ENCODE data around the gene GFPT2.

GFPT2 gene

DNA sequence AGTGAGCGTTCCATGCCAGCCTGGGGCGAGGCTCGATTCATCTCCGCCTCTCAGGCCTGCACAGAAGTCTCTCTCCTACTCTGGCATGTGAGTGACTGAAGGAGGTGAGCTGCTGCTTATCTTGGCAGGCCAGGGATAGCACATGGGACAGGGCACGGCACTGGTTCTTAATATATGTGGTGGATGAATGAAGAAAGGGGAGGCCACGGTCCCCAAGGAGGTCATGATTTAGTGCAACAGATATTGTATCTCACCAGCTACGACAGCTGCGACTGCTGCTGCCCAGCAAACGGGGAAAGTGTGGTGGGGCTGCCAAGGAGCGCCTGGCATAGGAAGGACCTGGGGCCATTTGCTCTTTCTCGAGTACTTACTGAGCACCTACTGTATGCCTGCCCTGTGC is 41.9 kb downstream of the GFPT2 start:
- Histone ChIP-seq H4K91ac (ENCODE audit: low read length) (no peak overlapping the region), H3K9ac (ENCODE audit: low read length) (no peak overlapping the region), H2AK5ac (ENCODE audit: low read length, severe bottlenecking) (no peak overlapping the region), H3K23ac (ENCODE audit: low read length in 2 of 2) (no peak overlapping the region), H3K36me3 (ENCODE audit: control insufficient read depth in 1 of 2, insufficient read depth in 2 of 2, low read depth in 1 of 2, low read length in 2 of 2) (peaks cover 50 to 77% of the 10 kb centered on the region in 2 experiments), H3K18ac (ENCODE audit: low read depth in 1 of 2, low read length in 2 of 2) (no peak overlapping the region), H2BK15ac (ENCODE audit: low read depth, poor library complexity, severe bottlenecking) (no peak overlapping the region), H2BK120ac (ENCODE audit: low read depth, low read length) (no peak overlapping the region), H2AFZ (ENCODE audit: low read depth, low read length) (no peak overlapping the region), H3K14ac (ENCODE audit: low read length in 2 of 2) (no peak overlapping the region), H3K4ac (ENCODE audit: low read depth in 1 of 2, low read length in 2 of 2) (no peak overlapping the region), H2BK5ac (ENCODE audit: low read depth, low read length, poor library complexity, severe bottlenecking) (no peak overlapping the region), H3K27ac (ENCODE audit: low read length, poor library complexity, severe bottlenecking) (no peak overlapping the region), H3K27me3 (ENCODE audit: control insufficient read depth in 1 of 2, insufficient read depth in 1 of 2, low read length in 2 of 2) (no peaks in the 10 kb centered on the region), H3K4me3 (ENCODE audit: insufficient read depth in 1 of 2, low read depth in 1 of 2, low read length in 2 of 2) (no peak overlapping the region), H2BK12ac (ENCODE audit: low read length in 2 of 2) (no peak overlapping the region), H3K4me2 (ENCODE audit: low read length, poor library complexity, severe bottlenecking) (no peak overlapping the region), H3K79me1 (replicated peaks; ENCODE audit: low read length, poor library complexity, severe bottlenecking) (peaks cover 1% of the 10 kb centered on the region), H3K9me3 (ENCODE audit: control insufficient read depth, low read length) (no peaks in the 10 kb centered on the region), H3K4me1 (ENCODE audit: control insufficient read depth, insufficient read depth, low read depth, low read length) (no peaks in the 10 kb centered on the region), H4K8ac (ENCODE audit: low read length) (no peak overlapping the region)
- no peak for DNase-seq
- 99% methylated on average over 11 of the region's 11 CpGs for WGBS

- Histone ChIP-seq H3K27me3 (ENCODE audit: control insufficient read depth in 1 of 2, insufficient read depth in 1 of 2, low read length in 2 of 2) (no peaks in the 10 kb centered on the region), H4K91ac (ENCODE audit: low read length) (no peak overlapping the region), H2BK15ac (ENCODE audit: low read depth, poor library complexity, severe bottlenecking) (no peak overlapping the region), H3K14ac (ENCODE audit: low read length in 2 of 2) (no peak overlapping the region), H3K4me3 (ENCODE audit: insufficient read depth in 1 of 2, low read depth in 1 of 2, low read length in 2 of 2) (no peak overlapping the region), H3K4me2 (ENCODE audit: low read length, poor library complexity, severe bottlenecking) (no peak overlapping the region), H3K9ac (ENCODE audit: low read length) (no peak overlapping the region), H2AFZ (ENCODE audit: low read depth, low read length) (no peak overlapping the region), H2BK120ac (ENCODE audit: low read depth, low read length) (no peak overlapping the region), H3K4me1 (ENCODE audit: control insufficient read depth, insufficient read depth, low read depth, low read length) (peaks cover 5% of the 10 kb centered on the region), H3K36me3 (ENCODE audit: control insufficient read depth in 1 of 2, insufficient read depth in 2 of 2, low read depth in 1 of 2, low read length in 2 of 2) (peaks cover 56 to 83% of the 10 kb centered on the region in 2 experiments), H4K8ac (ENCODE audit: low read length) (no peak overlapping the region), H2AK5ac (ENCODE audit: low read length, severe bottlenecking) (no peak overlapping the region), H3K23ac (ENCODE audit: low read length in 2 of 2) (no peak overlapping the region), H3K18ac (ENCODE audit: low read depth in 1 of 2, low read length in 2 of 2) (no peak overlapping the region), H3K27ac (ENCODE audit: low read length, poor library complexity, severe bottlenecking) (no peak overlapping the region), H3K4ac (ENCODE audit: low read depth in 1 of 2, low read length in 2 of 2) (no peak overlapping the region), H2BK12ac (ENCODE audit: low read length in 2 of 2) (no peak overlapping the region), H2BK5ac (ENCODE audit: low read depth, low read length, poor library complexity, severe bottlenecking) (no peak overlapping the region), H3K79me1 (replicated peaks; ENCODE audit: low read length, poor library complexity, severe bottlenecking) (no peaks in the 10 kb centered on the region), H3K9me3 (ENCODE audit: control insufficient read depth, low read length) (no peaks in the 10 kb centered on the region)
- no peak for DNase-seq
- WGBS = 97% methylated on average over 8 of the region's 8 CpGs
Measured at GRCh38 chr5:180306796-180307195, 46.3 kb downstream of the GFPT2 start.

DNA sequence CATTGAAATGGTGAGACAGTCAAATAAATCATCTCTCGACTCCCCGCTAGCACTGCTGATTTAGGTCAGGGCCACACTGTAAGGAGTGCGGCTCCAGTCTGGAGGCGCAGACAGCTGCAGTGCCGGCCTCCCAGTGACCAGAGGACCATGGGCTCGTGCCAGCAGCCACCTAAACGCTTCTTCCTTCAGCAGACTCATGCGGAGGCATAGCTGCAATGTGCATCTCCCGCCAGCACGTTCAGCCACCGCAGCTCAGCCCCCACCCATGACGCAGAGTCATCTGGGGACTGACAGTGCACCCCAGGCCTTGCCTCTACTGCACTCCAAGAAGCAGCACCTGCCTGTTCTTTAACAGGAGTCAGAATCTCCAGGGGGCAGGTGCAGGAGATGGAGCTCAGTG is 47.7 kb downstream of the GFPT2 start:
- DNase-seq = no peak
- Histone ChIP-seq H3K18ac (ENCODE audit: low read depth in 1 of 2, low read length in 2 of 2) (no peak overlapping the region), H3K79me1 (replicated peaks; ENCODE audit: low read length, poor library complexity, severe bottlenecking) (no peaks in the 10 kb centered on the region), H4K91ac (ENCODE audit: low read length) (no peak overlapping the region), H3K27ac (ENCODE audit: low read length, poor library complexity, severe bottlenecking) (no peak overlapping the region), H3K23ac (ENCODE audit: low read length in 2 of 2) (no peak overlapping the region), H3K4ac (ENCODE audit: low read depth in 1 of 2, low read length in 2 of 2) (no peak overlapping the region), H2BK15ac (ENCODE audit: low read depth, poor library complexity, severe bottlenecking) (no peak overlapping the region), H2BK120ac (ENCODE audit: low read depth, low read length) (no peak overlapping the region), H3K9ac (ENCODE audit: low read length) (no peak overlapping the region), H3K4me1 (ENCODE audit: control insufficient read depth, insufficient read depth, low read depth, low read length) (peaks cover 5% of the 10 kb centered on the region), H2AFZ (ENCODE audit: low read depth, low read length) (no peak overlapping the region), H2BK12ac (ENCODE audit: low read length in 2 of 2) (no peak overlapping the region), H3K9me3 (ENCODE audit: control insufficient read depth, low read length) (no peaks in the 10 kb centered on the region), H3K4me2 (ENCODE audit: low read length, poor library complexity, severe bottlenecking) (no peak overlapping the region), H3K27me3 (ENCODE audit: control insufficient read depth in 1 of 2, insufficient read depth in 1 of 2, low read length in 2 of 2) (no peaks in the 10 kb centered on the region), H2AK5ac (ENCODE audit: low read length, severe bottlenecking) (no peak overlapping the region), H2BK5ac (ENCODE audit: low read depth, low read length, poor library complexity, severe bottlenecking) (no peak overlapping the region), H3K36me3 (ENCODE audit: control insufficient read depth in 1 of 2, insufficient read depth in 2 of 2, low read depth in 1 of 2, low read length in 2 of 2) (peaks cover 52 to 83% of the 10 kb centered on the region in 2 experiments), H4K8ac (ENCODE audit: low read length) (no peak overlapping the region), H3K14ac (ENCODE audit: low read length in 2 of 2) (no peak overlapping the region), H3K4me3 (ENCODE audit: insufficient read depth in 1 of 2, low read depth in 1 of 2, low read length in 2 of 2) (no peak overlapping the region)
- 87% methylated on average over 12 of the region's 12 CpGs for WGBS

DNA sequence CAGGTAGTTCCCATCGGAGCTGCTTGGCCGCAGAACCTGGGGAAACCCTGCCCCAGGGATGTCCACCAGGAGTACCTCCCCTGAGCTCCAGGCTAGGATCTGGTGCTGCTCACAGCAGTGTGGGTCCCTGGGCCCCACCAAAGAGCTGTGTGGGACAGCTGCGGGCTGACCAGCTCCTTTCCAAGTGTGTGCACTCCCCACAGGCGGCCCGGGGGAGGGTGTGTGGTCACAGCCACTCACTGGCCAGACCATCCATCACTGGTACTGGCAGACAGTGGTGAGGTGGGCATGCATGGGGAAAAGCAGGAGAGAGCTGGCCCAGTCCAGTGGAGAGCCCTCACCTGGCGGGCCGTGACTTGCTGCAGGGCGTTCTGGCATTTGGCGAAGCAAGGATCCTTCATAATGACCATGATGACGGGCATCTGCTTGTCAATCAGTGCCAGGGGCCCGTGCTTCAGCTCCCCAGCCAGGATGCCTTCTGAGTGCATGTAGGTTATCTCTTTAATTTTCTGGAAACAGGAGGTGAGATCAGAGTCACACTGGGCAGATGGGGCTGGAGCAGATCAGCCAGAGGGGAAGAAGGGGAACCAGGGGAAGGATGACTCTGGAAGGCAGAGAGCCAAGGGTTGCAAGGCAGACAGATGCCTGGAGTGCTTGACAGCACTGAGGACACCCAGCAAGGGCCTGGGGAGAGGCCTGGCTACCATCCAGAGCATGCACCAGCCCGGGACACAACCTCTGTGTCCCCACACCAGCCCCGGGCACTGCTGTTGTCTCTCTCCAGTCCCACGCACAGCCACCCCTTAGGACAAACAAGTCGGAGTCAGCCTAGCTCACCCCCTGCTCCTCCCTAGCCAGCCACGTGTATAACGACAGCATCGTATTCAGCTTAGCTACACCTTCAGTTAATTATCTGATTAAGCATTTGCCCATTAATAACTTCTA is 48.4 kb downstream of the GFPT2 start:
- DNase-seq = no peak
- H2BK5ac ChIP-seq (ENCODE audit: low read depth, low read length, poor library complexity, severe bottlenecking) = no peak overlapping the region
- H4K91ac ChIP-seq (ENCODE audit: low read length) = no peak overlapping the region
- H3K23ac ChIP-seq (ENCODE audit: low read length in 2 of 2) = no peak overlapping the region
- no peak overlapping the region for H4K8ac ChIP-seq (ENCODE audit: low read length)
- peaks cover 5% of the 10 kb centered on the region for H3K4me1 ChIP-seq (ENCODE audit: control insufficient read depth, insufficient read depth, low read depth, low read length)
- no peak overlapping the region for H2BK120ac ChIP-seq (ENCODE audit: low read depth, low read length)
- H3K79me1 ChIP-seq (replicated peaks; ENCODE audit: low read length, poor library complexity, severe bottlenecking) = no peaks in the 10 kb centered on the region
- H2BK12ac ChIP-seq (ENCODE audit: low read length in 2 of 2) = no peak overlapping the region
- H2AK5ac ChIP-seq (ENCODE audit: low read length, severe bottlenecking) = no peak overlapping the region
- H2BK15ac ChIP-seq (ENCODE audit: low read depth, poor library complexity, severe bottlenecking) = no peak overlapping the region
- WGBS = 97% methylated on average over 17 of the region's 18 CpGs
- H3K9me3 ChIP-seq (ENCODE audit: control insufficient read depth, low read length) = no peaks in the 10 kb centered on the region
- H3K18ac ChIP-seq (ENCODE audit: low read depth in 1 of 2, low read length in 2 of 2) = no peak overlapping the region
- no peaks in the 10 kb centered on the region for H3K27me3 ChIP-seq (ENCODE audit: control insufficient read depth in 1 of 2, insufficient read depth in 1 of 2, low read length in 2 of 2)
- H3K36me3 ChIP-seq (ENCODE audit: control insufficient read depth in 1 of 2, insufficient read depth in 2 of 2, low read depth in 1 of 2, low read length in 2 of 2) = peaks cover 50 to 88% of the 10 kb centered on the region in 2 experiments
- no peak overlapping the region for H2AFZ ChIP-seq (ENCODE audit: low read depth, low read length)
- no peak overlapping the region for H3K4me3 ChIP-seq (ENCODE audit: insufficient read depth in 1 of 2, low read depth in 1 of 2, low read length in 2 of 2)
- no peak overlapping the region for H3K14ac ChIP-seq (ENCODE audit: low read length in 2 of 2)
- no peak overlapping the region for H3K9ac ChIP-seq (ENCODE audit: low read length)
- H3K4me2 ChIP-seq (ENCODE audit: low read length, poor library complexity, severe bottlenecking) = no peak overlapping the region
- no peak overlapping the region for H3K4ac ChIP-seq (ENCODE audit: low read depth in 1 of 2, low read length in 2 of 2)
- H3K27ac ChIP-seq (ENCODE audit: low read length, poor library complexity, severe bottlenecking) = no peak overlapping the region

All from mesenchymal stem cell (in vitro differentiated cells and primary cell).